IPS DF 6.9 (cell line): ENCODE measurements around the gene ZNF814.
"Not testable (repeated sequence)": the region's sequence is repeated elsewhere in the genome, so short reads cannot be mapped to it uniquely, and the experiment has no call there.

ENCODE experiments used
- DNase-seq: peaks from one replicate; pipeline ENCODE4 v3.0.0-alpha.2; 2013; ENCODE audit warnings: low read depth, low spot score
- H3K27ac ChIP-seq: one replicate; pipeline ENCODE4 v1.5.1; 2013; ENCODE audit warnings: low read length, control low read depth
- H3K27me3 ChIP-seq: 2 replicates; pipeline ENCODE4 v1.6.1; 2013; ENCODE audit warnings: mild to moderate bottlenecking, low read length; ENCODE audit not compliant: control insufficient read depth, insufficient read depth
- H3K36me3 ChIP-seq: 2 replicates; pipeline ENCODE4 v1.6.1; 2013; ENCODE audit warnings: low read length; ENCODE audit not compliant: control insufficient read depth, insufficient read depth
- H3K4me1 ChIP-seq: 2 replicates; pipeline ENCODE4 v1.6.1; 2013; ENCODE audit warnings: low read length; ENCODE audit not compliant: control insufficient read depth, insufficient read depth
- H3K4me3 ChIP-seq: 2 replicates; pipeline ENCODE4 v1.5.1; 2013; ENCODE audit warnings: mild to moderate bottlenecking, low read length
- H3K9me3 ChIP-seq: 2 replicates; pipeline ENCODE4 v1.6.1; 2013; ENCODE audit warnings: low read length, inconsistent platforms; ENCODE audit not compliant: control insufficient read depth, insufficient read depth
- WGBS: extraction: QIAGEN DNeasy Blood & Tissue Kit; methylation state at CpG from one replicate; pipeline ENCODE4 v1.1.7; 2013; ENCODE audit warnings: mixed read lengths, missing lambda C conversion rate; ENCODE audit not compliant: insufficient read length, insufficient coverage; 5-methylcytosine and 5-hydroxymethylcytosine counted together

ZNF814 gene

GRCh38 chr19:57816652-57817051, 72.2 kb downstream of the ZNF814 start:
- Histone ChIP-seq H3K36me3 (no peaks in the 10 kb centered on the region), H3K27ac (no peak overlapping the region), H3K4me1 (peaks cover 1% of the 10 kb centered on the region; the same call in 1 of the 2 replicates), H3K27me3 (no peaks in the 10 kb centered on the region), H3K9me3 (no peaks in the 10 kb centered on the region), H3K4me3 (no peak overlapping the region)
- DNase-seq: no peak
- no CpG with 5 or more reads among the region's 7 CpGs for WGBS

- Histone ChIP-seq H3K36me3 (no peaks in the 10 kb centered on the region), H3K4me3 (no peak overlapping the region), H3K27me3 (no peaks in the 10 kb centered on the region), H3K9me3 (no peaks in the 10 kb centered on the region), H3K27ac (no peak overlapping the region), H3K4me1 (no peaks in the 10 kb centered on the region)
- DNase-seq: no peak
- no CpG with 5 or more reads among the region's 17 CpGs for WGBS
Measured at GRCh38 chr19:57815247-57816075, 73.4 kb downstream of the ZNF814 start.

GRCh38 chr19:57814505-57815246, 74.2 kb downstream of the ZNF814 start, which contains the start of gene ZNF552:
ZNF552 (minus strand) TSS chr19:57814913; CDS start chr19:57814743, 170 bp downstream.
- H3K27me3 ChIP-seq: no peaks in the 10 kb centered on the region
- no CpG with 5 or more reads among the region's 50 CpGs for WGBS
- peak; percentile 97 for DNase-seq
- H3K4me3 ChIP-seq: peak within 1 kb of the TSS; percentile 85
- no peak within 1 kb of the TSS for H3K27ac ChIP-seq
- H3K36me3 ChIP-seq: no peaks in the 10 kb centered on the region
- no peaks in the 10 kb centered on the region for H3K4me1 ChIP-seq
- H3K9me3 ChIP-seq: no peaks in the 10 kb centered on the region

- WGBS: no CpG with 5 or more reads among the region's 13 CpGs
- peak overlapping the region; percentile 85 for H3K4me3 ChIP-seq
- H3K9me3 ChIP-seq: no peaks in the 10 kb centered on the region
- no peaks in the 10 kb centered on the region for H3K36me3 ChIP-seq
- DNase-seq: no peak
- no peak overlapping the region for H3K27ac ChIP-seq
- no peaks in the 10 kb centered on the region for H3K27me3 ChIP-seq
- no peaks in the 10 kb centered on the region for H3K4me1 ChIP-seq
Measured at GRCh38 chr19:57813919-57814504, 74.8 kb downstream of the ZNF814 start.

GRCh38 chr19:57812975-57813820, 75.6 kb downstream of the ZNF814 start:
- not testable (repeated sequence) for H3K27me3 ChIP-seq, H3K27ac ChIP-seq, H3K9me3 ChIP-seq, DNase-seq, H3K4me1 ChIP-seq, H3K4me3 ChIP-seq, H3K36me3 ChIP-seq
- no CpG with 5 or more reads among the region's 13 CpGs for WGBS

- no peak overlapping the region for H3K27ac ChIP-seq
- H3K4me3 ChIP-seq: no peak overlapping the region
- no peak for DNase-seq
- H3K27me3 ChIP-seq: no peaks in the 10 kb centered on the region
- H3K4me1 ChIP-seq: no peaks in the 10 kb centered on the region
- no CpG with 5 or more reads among the region's 3 CpGs for WGBS
- peaks cover 9% of the 10 kb centered on the region; the same call in 1 of the 2 replicates for H3K36me3 ChIP-seq
- H3K9me3 ChIP-seq: no peaks in the 10 kb centered on the region
Measured at GRCh38 chr19:57812226-57812625, 76.6 kb downstream of the ZNF814 start.

- H3K9me3 ChIP-seq, DNase-seq, H3K4me1 ChIP-seq, H3K36me3 ChIP-seq, H3K27ac ChIP-seq, H3K4me3 ChIP-seq, H3K27me3 ChIP-seq: not testable (repeated sequence)
- no CpG with 5 or more reads among the region's 17 CpGs for WGBS
Measured at GRCh38 chr19:57810410-57811295, 78.2 kb downstream of the ZNF814 start.

- WGBS: no CpG with 5 or more reads among the region's 2 CpGs
- H3K9me3 ChIP-seq: no peaks in the 10 kb centered on the region
- H3K27me3 ChIP-seq: no peaks in the 10 kb centered on the region
- H3K4me1 ChIP-seq: no peaks in the 10 kb centered on the region
- peaks cover 9% of the 10 kb centered on the region; the same call in 1 of the 2 replicates for H3K36me3 ChIP-seq
- no peak for DNase-seq
- no peak overlapping the region for H3K4me3 ChIP-seq
- no peak overlapping the region for H3K27ac ChIP-seq
Measured at GRCh38 chr19:57807541-57807940, 81.3 kb downstream of the ZNF814 start.

GRCh38 chr19:57803594-57804325, 85.1 kb downstream of the ZNF814 start:
- WGBS: no CpG with 5 or more reads among the region's 19 CpGs
- Histone ChIP-seq H3K4me1 (peaks cover 6% of the 10 kb centered on the region; the same call in 1 of the 2 replicates), H3K4me3 (peak overlapping the region; percentile 36; the same call in 1 of the 2 replicates), H3K36me3 (peaks cover 9% of the 10 kb centered on the region; the same call in 1 of the 2 replicates), H3K27ac (peak overlapping the region; percentile 78), H3K9me3 (no peaks in the 10 kb centered on the region), H3K27me3 (no peaks in the 10 kb centered on the region)
- peak; percentile 43 for DNase-seq
